Heart left ventricle (tissue), 13 donors: ENCODE measurements around the gene KCNIP3.

Experiments used
- POLR2A ChIP-seq, 2 donors: fragments of 450-650 bp; IDR thresholded peaks; one replicate each; pipeline ENCODE4 v1.6.1; 2017; ENCODE audit warnings: antibody characterized with exemption in 2 of 2, mild to moderate bottlenecking in 2 of 2, moderate library complexity in 2 of 2
- TF ChIP-seq, protein P1 (sequence below), 12 donors: fragments of 200-600 bp; sonication (generic) in 4 of 12; IDR thresholded peaks; one replicate each; pipeline versions ENCODE4 v1.5.0 to v1.8.0; 2018 to 2022; ENCODE audit warnings: antibody characterized with exemption in 12 of 12, mild to moderate bottlenecking in 5 of 12
- donor health status: ischemic (EF 13 %, LVEDD 7.1; RV severe dilation, severe dysfunction).
- donor health status: DM: no; HTN: yes; CAD: no.
- donor health status: DM: no; HTN: no; CAD: no.
- donor health status: ischemic (EF 25% LVEDD 6.9; RV normal size, moderate dysfunction).
- donor health status: ischemic (EF 25% LVEDD 5.7; RV mildly dilated, moderate dysfunction).
- donor health status: ischemic (EF 35%, LVEDD 5.7; RV mildly dilated, moderate dysfunction).
- donor health status: nonischemic (EF 11% LVEDD 7.7; RV severe dilation, severe dysfunction).
- donor health status: DM: yes; HTN: yes; CAD: no.
- donor health status: PGD.
- donor health status: ischemic (EF 29% LVEDD 5.4; RV normal size, mild dysfunction).
- donor health status: nonischemic (EF 23%, LVEDD 6.1; RV moderate dilation, normal function).

DNA sequence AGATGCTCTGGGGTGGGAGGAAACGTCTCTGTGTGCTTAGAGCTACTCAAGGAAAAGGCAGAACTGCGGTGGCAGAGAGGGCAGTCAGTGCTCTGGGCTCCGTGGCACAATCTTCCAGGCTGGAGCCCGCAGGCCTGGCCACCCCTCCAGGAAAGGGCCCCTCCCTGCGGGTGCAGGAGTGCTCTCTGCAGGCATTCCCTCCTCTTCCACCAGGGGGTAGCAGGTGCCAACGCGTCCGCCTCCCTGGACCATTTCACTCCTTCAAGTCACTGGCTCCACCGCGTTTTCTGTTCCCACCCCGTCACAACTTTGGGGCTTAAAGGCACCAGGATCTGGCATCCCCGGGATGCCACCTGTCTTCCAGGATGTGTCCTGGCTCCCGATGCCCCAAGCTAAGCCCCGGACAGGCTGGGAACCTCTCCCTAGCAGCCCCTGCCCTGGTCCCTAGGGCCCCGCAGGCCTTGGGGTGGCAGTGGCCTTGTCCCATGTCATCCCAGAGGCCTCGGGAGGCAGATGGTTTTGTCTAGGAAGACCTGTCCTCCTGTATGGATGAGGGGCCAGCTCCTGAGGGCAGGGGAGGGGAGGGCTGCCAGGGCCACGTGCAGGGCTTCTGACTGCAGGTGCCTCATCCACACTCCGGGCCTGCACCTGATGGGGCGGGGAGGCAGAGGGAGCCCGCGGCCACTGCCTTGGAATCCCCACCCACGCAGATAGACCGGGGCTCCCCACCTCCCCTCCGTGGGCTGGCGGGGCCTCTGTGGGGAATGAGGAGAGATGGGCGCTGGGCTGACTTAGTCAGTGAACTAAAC lies 26.4 kb downstream of the KCNIP3 start:
- TF ChIP-seq, protein P1, sequence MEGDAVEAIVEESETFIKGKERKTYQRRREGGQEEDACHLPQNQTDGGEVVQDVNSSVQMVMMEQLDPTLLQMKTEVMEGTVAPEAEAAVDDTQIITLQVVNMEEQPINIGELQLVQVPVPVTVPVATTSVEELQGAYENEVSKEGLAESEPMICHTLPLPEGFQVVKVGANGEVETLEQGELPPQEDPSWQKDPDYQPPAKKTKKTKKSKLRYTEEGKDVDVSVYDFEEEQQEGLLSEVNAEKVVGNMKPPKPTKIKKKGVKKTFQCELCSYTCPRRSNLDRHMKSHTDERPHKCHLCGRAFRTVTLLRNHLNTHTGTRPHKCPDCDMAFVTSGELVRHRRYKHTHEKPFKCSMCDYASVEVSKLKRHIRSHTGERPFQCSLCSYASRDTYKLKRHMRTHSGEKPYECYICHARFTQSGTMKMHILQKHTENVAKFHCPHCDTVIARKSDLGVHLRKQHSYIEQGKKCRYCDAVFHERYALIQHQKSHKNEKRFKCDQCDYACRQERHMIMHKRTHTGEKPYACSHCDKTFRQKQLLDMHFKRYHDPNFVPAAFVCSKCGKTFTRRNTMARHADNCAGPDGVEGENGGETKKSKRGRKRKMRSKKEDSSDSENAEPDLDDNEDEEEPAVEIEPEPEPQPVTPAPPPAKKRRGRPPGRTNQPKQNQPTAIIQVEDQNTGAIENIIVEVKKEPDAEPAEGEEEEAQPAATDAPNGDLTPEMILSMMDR (IDR thresholded peaks at IDR 0.05) = peak in 10 of 12 donors; percentile 12 to 50 (median 20)
- TF ChIP-seq POLR2A (IDR thresholded peaks at IDR 0.05) = no peak
